OCI-LY1 (cell line): ENCODE results near the gene RNU1-2.

Experiments used
- H2AFZ ChIP-seq: fragments of 200-600 bp; sonication (generic), shearing (Covaris generic); 2 replicates; pipeline ENCODE4 v1.6.0; 2014; ENCODE audit warnings: antibody characterized with exemption, mild to moderate bottlenecking, low read length
- H3F3A ChIP-seq: fragments of 200-600 bp; sonication (generic), shearing (Covaris generic); 2 replicates; pipeline ENCODE4 v1.6.0; 2014; ENCODE audit warnings: mild to moderate bottlenecking, antibody characterized with exemption, low read length, moderate library complexity; ENCODE audit not compliant: insufficient read depth
- H3K27ac ChIP-seq: fragments of 200-600 bp; sonication (generic); 2 replicates; pipeline ENCODE4 v1.5.1; 2014; ENCODE audit warnings: low read length, mixed run types, mild to moderate bottlenecking, low read depth; ENCODE audit not compliant: poor library complexity, severe bottlenecking
- H3K27me3 ChIP-seq: fragments of 200-600 bp; sonication (generic); 2 replicates; pipeline ENCODE4 v1.6.0; 2014; ENCODE audit warnings: antibody characterized with exemption, mild to moderate bottlenecking, low read length, moderate library complexity; ENCODE audit not compliant: insufficient read depth
- H3K36me3 ChIP-seq: fragments of 200-600 bp; sonication (generic); 2 replicates; pipeline ENCODE4 v1.6.1; 2014; ENCODE audit warnings: mild to moderate bottlenecking, antibody characterized with exemption, low read length, moderate library complexity, mixed read lengths; ENCODE audit not compliant: insufficient read depth
- H3K4me1 ChIP-seq: fragments of 200-600 bp; sonication (generic); 2 replicates; pipeline ENCODE4 v1.5.1; 2014; ENCODE audit warnings: mild to moderate bottlenecking, low read length, moderate library complexity; ENCODE audit not compliant: insufficient read depth, severe bottlenecking
- H3K4me2 ChIP-seq: fragments of 200-600 bp; sonication (generic), shearing (Covaris generic); 2 replicates; pipeline ENCODE4 v1.6.1; 2014; ENCODE audit warnings: low read length
- H3K4me3 ChIP-seq: fragments of 200-600 bp; sonication (generic); 2 replicates; pipeline ENCODE4 v1.5.1; 2014; ENCODE audit warnings: low read length, low read depth, mild to moderate bottlenecking, mixed read lengths; ENCODE audit not compliant: poor library complexity, severe bottlenecking
- H3K79me2 ChIP-seq: fragments of 200-600 bp; shearing (Covaris generic); 2 replicates; pipeline ENCODE4 v1.6.1; 2016; ENCODE audit warnings: mixed run types, low read length, mixed read lengths; ENCODE audit not compliant: insufficient read depth
- H3K9ac ChIP-seq: fragments of 200-600 bp; sonication (generic), shearing (Covaris generic); 2 replicates; pipeline ENCODE4 v1.6.1; 2014; ENCODE audit warnings: mild to moderate bottlenecking, low read length, mixed read lengths
- H3K9me2 ChIP-seq: fragments of 200-600 bp; sonication (generic), shearing (Covaris generic); 2 replicates; pipeline ENCODE4 v1.6.1; 2014; ENCODE audit warnings: low read depth, mild to moderate bottlenecking, low read length, mixed read lengths
- H3K9me3 ChIP-seq: fragments of 200-600 bp; shearing (Covaris generic); 2 replicates; pipeline ENCODE4 v1.6.1; 2014; ENCODE audit warnings: low read length, mixed read lengths
- H4K20me1 ChIP-seq: fragments of 200-600 bp; sonication (generic), shearing (Covaris generic); 2 replicates; pipeline ENCODE4 v1.6.0; 2016; ENCODE audit warnings: mild to moderate bottlenecking, low read length; ENCODE audit not compliant: insufficient read depth
- CTCF ChIP-seq: fragments of 200-600 bp; sonication (generic), shearing (Covaris generic); IDR thresholded peaks from 2 replicates; pipeline ENCODE4 v1.5.1; 2017; ENCODE audit warnings: mild to moderate bottlenecking, antibody characterized with exemption, low read length, moderate library complexity, mixed read lengths
- EZH2 ChIP-seq: fragments of 200-600 bp; sonication (generic), shearing (Covaris generic); IDR thresholded peaks from 2 replicates; pipeline ENCODE4 v1.8.0; 2017; ENCODE audit warnings: borderline replicate concordance, mixed run types, mild to moderate bottlenecking, antibody characterized with exemption, low read length, moderate library complexity, mixed read lengths

Gene RNU1-2

GRCh38 chr1:16904560-16905109, 8.9 kb downstream of the RNU1-2 start:
- Histone ChIP-seq H3K4me1 (peaks cover 39% of the 10 kb centered on the region), H3K9me2 (no peaks in the 10 kb centered on the region), H3K4me2 (peak overlapping the region; percentile 96), H3F3A (peaks cover 9% of the 10 kb centered on the region; the same call in 1 of the 2 replicates), H3K9me3 (0 out of 2 replicates have a peak, but pooled peaks cover 4% of the 10 kb centered on the region), H3K36me3 (no peaks in the 10 kb centered on the region), H3K27ac (peak overlapping the region; percentile 95), H3K4me3 (peak overlapping the region; percentile 63), H3K79me2 (no peaks in the 10 kb centered on the region), H3K9ac (peak overlapping the region; percentile 74), H3K27me3 (no peaks in the 10 kb centered on the region), H4K20me1 (no peaks in the 10 kb centered on the region), H2AFZ (no peak overlapping the region)
- no peak for TF ChIP-seq CTCF
- TF ChIP-seq EZH2, result no peak

- Histone ChIP-seq H3K27me3 (no peaks in the 10 kb centered on the region), H3K27ac (peak overlapping the region; percentile 95), H3K36me3 (no peaks in the 10 kb centered on the region), H3F3A (peaks cover 9% of the 10 kb centered on the region; the same call in 1 of the 2 replicates), H3K4me2 (peak overlapping the region; percentile 96), H3K4me1 (peaks cover 39% of the 10 kb centered on the region), H2AFZ (no peak overlapping the region), H3K79me2 (no peaks in the 10 kb centered on the region), H3K4me3 (peak overlapping the region; percentile 63), H3K9me3 (0 out of 2 replicates have a peak, but pooled peaks cover 4% of the 10 kb centered on the region), H3K9ac (peak overlapping the region; percentile 74), H3K9me2 (no peaks in the 10 kb centered on the region), H4K20me1 (no peaks in the 10 kb centered on the region)
- TF ChIP-seq EZH2, result no peak
- no peak for TF ChIP-seq CTCF
Measured at GRCh38 chr1:16905110-16905867, 9.5 kb downstream of the RNU1-2 start.

DNA sequence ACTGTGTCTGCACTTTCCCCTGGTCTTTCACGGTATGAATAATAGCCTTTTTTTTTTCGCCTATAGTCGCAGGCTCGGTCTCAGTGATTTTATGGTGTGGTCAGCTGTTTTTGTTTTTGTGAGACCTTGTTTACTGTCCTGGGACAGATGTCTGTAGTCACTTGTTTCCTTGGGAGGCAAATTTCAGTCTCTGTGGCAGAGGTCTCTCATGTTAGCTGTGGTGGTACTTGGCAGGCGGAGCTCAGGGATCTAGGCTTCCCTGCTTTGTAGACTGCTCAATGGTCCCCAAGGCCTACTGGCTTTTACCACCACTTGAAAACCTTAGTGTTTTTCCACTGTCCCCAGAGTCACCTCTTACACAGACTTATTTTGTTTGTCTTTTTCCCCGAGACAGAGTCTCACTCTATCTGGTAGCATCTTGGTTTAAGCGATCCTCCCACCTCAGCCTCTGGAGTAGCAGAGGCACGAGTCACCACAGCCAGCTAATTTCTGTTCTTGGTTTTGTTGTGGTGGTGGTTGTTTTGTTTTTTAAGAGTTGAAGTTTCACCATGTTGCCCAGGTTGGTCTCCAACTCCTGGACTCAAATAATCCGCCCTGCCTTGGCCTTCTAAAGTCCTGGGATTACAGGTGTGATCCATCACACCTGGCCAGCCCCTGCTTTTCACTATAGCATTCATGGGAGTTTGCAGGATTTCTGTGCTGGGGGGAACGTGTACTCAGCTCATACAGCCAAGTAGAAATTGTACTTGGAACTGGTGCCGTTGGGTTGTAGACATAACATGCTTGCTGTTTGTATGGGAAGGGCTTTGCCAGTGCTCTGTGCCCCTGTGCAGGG, 10.3 kb downstream of the RNU1-2 start:
- no peaks in the 10 kb centered on the region for H3K79me2 ChIP-seq
- peak overlapping the region; percentile 95 for H3K27ac ChIP-seq
- H3K4me3 ChIP-seq, result no peak overlapping the region
- H3K9me2 ChIP-seq, result no peaks in the 10 kb centered on the region
- H3K36me3 ChIP-seq, result no peaks in the 10 kb centered on the region
- no peak overlapping the region for H3K4me2 ChIP-seq
- H3K9ac ChIP-seq, result no peak overlapping the region
- TF ChIP-seq EZH2, result no peak
- no peak for TF ChIP-seq CTCF
- H3K9me3 ChIP-seq, result 0 out of 2 replicates have a peak, but pooled peaks cover 4% of the 10 kb centered on the region
- no peaks in the 10 kb centered on the region for H4K20me1 ChIP-seq
- no peak overlapping the region for H2AFZ ChIP-seq
- no peaks in the 10 kb centered on the region for H3K27me3 ChIP-seq
- peaks cover 34% of the 10 kb centered on the region for H3K4me1 ChIP-seq
- peaks cover 9% of the 10 kb centered on the region; the same call in 1 of the 2 replicates for H3F3A ChIP-seq
